LNCAP (cell line): ENCODE results near the gene SCAANT1.

Experiments
- CTCF ChIP-seq: fragments of 450-650 bp; IDR thresholded peaks from 2 replicates; pipeline ENCODE4 v1.5.1; 2017; ENCODE audit warnings: mild to moderate bottlenecking

Gene SCAANT1

GRCh38 chr3:63872135-63872924 is 39.9 kb downstream of the SCAANT1 start:
- no peak for TF ChIP-seq CTCF

GRCh38 chr3:63870615-63871005 is 41.6 kb downstream of the SCAANT1 start:
- TF ChIP-seq CTCF: no peak

- no peak for TF ChIP-seq CTCF
Measured at GRCh38 chr3:63869940-63870614, 42.1 kb downstream of the SCAANT1 start.

GRCh38 chr3:63867225-63867624 is 45.0 kb downstream of the SCAANT1 start:
- TF ChIP-seq CTCF: no peak

- TF ChIP-seq CTCF: no peak
Measured at GRCh38 chr3:63864965-63865327, 47.2 kb downstream of the SCAANT1 start.

GRCh38 chr3:63864008-63864964 is 47.9 kb downstream of the SCAANT1 start:
- no peak for TF ChIP-seq CTCF
